Gastroesophageal sphincter (tissue), 3 donors: ENCODE results near the gene CTNNA1.

Source experiments
- CTCF ChIP-seq, 4 experiments: fragments of 200-600 bp in 2 of 4; fragments of 450-650 bp in 2 of 4; sonication (generic) in 1 of 4; IDR thresholded peaks; one replicate each; pipeline ENCODE4 v1.5.1; 2017 to 2019; ENCODE audit warnings: antibody characterized with exemption in 4 of 4, mild to moderate bottlenecking in 2 of 4, moderate library complexity in 2 of 4
- POLR2AphosphoS5 ChIP-seq: sonication (generic); formaldehyde crosslinking; IDR thresholded peaks from one replicate; pipeline ENCODE4 v1.6.1; 2017; ENCODE audit warnings: antibody characterized with exemption

- TF ChIP-seq CTCF (IDR thresholded peaks at IDR 0.05) = no peak
- no peak for TF ChIP-seq POLR2AphosphoS5
Observed at GRCh38 chr5:138775034-138775433, 21.8 kb downstream of the CTNNA1 start.
